ENCODE results near the gene MYMK. TPM values are rescaled to one million over a fixed set of nuclear protein-coding genes. Genes with fewer than 3 reads are reported as not detected.

MYMK gene
- total and polyA plus RNA-seq, 3 donors from 2014 or later, result 0.87 TPM; not detected in 2

DNA sequence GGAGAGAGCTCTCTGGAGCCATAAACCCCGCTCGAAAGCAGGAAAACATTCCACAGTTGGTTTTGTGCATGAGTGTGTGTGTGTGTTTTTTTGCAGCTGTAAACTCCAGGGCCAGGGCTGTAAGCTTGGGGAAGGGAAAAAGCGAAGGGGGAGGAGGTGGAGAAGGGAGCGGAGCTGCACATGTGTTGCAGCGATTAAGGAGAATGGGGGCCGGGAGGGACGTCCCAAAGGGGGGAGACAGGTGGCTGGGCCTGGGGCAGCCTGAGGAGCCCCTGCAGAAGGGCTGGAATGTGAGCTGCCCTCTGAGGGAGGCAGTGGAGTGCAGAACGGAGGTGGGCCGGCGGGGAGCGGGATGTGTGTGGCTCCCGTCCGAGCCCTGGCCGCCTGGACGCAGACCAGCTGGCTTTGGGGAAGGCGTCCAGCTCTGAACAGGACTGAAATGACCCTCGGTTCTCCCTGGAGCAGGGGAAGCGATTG, 2.7 kb upstream of the MYMK start:
- TF ChIP-seq, protein P1, sequence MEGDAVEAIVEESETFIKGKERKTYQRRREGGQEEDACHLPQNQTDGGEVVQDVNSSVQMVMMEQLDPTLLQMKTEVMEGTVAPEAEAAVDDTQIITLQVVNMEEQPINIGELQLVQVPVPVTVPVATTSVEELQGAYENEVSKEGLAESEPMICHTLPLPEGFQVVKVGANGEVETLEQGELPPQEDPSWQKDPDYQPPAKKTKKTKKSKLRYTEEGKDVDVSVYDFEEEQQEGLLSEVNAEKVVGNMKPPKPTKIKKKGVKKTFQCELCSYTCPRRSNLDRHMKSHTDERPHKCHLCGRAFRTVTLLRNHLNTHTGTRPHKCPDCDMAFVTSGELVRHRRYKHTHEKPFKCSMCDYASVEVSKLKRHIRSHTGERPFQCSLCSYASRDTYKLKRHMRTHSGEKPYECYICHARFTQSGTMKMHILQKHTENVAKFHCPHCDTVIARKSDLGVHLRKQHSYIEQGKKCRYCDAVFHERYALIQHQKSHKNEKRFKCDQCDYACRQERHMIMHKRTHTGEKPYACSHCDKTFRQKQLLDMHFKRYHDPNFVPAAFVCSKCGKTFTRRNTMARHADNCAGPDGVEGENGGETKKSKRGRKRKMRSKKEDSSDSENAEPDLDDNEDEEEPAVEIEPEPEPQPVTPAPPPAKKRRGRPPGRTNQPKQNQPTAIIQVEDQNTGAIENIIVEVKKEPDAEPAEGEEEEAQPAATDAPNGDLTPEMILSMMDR (IDR thresholded peaks at IDR 0.05), result no peak
- no peak for TF ChIP-seq POLR2A (IDR thresholded peaks at IDR 0.05)
- H3K36me3 ChIP-seq (ENCODE audit: low read depth, missing control alignments), result no peaks in the 10 kb centered on the region
- DNase-seq, result peak; percentile 61
- H3K4me1 ChIP-seq, result peaks cover 44% of the 10 kb centered on the region
- no peaks in the 10 kb centered on the region for H3K27me3 ChIP-seq
- H3K9me3 ChIP-seq, result no peaks in the 10 kb centered on the region
- no peak overlapping the region for H3K4me3 ChIP-seq
- WGBS, 2 donors, result 51 to 55% methylated on average over 16 to 18 of the region's 18 CpGs
- no peak overlapping the region for H3K27ac ChIP-seq
- intact Hi-C loops (cut with DNase I; ENCODE audit: low total_unique reads), result no loop called here

DNA sequence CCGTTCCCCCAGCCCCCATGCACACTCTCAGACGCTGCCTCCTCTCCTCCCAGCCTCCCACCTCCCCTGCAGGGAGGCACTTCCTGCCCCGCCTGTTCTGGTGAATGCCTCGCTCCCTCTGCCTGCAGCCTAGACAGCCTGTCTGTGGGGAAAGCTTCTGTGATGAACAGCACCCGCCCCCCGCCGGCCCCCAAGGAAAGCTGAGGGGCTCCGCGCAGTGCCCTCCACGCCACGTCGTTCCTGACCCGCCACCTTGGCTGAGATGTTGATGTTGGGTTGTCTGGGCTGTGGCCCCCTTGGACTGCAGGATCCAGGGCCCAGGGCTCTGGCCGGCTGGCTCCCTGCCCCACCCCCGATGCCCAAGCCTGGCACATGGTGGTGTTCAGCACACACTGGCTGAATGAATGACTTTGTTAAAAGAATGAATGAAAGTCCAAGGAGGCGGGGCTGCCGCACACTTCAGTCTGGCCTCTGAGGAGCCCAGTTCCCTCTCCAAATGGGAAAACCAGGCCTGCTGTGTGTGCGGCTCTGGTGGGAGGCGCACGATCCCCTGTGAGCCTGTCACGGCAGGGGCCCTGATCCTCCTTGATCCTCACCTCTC, 2.1 kb upstream of the MYMK start:
- no peaks in the 10 kb centered on the region for H3K9me3 ChIP-seq
- no peaks in the 10 kb centered on the region for H3K27me3 ChIP-seq
- no peak overlapping the region for H3K27ac ChIP-seq
- DNase-seq, result no peak
- intact Hi-C loops (cut with DNase I; ENCODE audit: low total_unique reads), result no loop called here
- 62 to 66% methylated on average over 12 to 21 of the region's 21 CpGs for WGBS, 2 donors
- H3K4me1 ChIP-seq, result peaks cover 44% of the 10 kb centered on the region
- TF ChIP-seq, protein P1 (IDR thresholded peaks at IDR 0.05), result no peak
- TF ChIP-seq POLR2A (IDR thresholded peaks at IDR 0.05), result no peak
- H3K36me3 ChIP-seq (ENCODE audit: low read depth, missing control alignments), result no peaks in the 10 kb centered on the region
- no peak overlapping the region for H3K4me3 ChIP-seq

DNA sequence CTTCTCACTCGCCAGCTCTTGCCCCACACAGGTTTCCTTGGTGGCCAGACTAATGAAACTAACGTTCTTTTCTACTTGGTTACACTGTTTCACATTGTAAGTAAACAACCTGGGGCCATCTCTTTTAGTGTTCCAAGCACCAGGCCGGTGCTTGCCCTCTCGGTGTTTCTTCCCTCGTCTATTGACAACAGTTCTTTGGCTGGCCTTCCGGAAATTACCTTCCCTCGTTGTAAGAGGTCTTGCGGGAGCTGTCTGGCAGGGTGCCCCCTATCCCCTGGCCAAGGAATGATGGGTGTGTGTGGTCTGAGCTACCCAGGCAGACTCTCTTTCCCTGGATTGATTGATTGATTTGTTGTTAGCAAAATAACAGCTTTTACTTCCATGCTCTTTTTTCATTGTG, 918 bp upstream of the MYMK start:
- Histone ChIP-seq H3K9me3 (no peaks in the 10 kb centered on the region), H3K4me3 (no peak overlapping the region), H3K27ac (no peak overlapping the region), H3K27me3 (no peaks in the 10 kb centered on the region), H3K4me1 (peaks cover 40% of the 10 kb centered on the region), H3K36me3 (ENCODE audit: low read depth, missing control alignments) (no peaks in the 10 kb centered on the region)
- DNase-seq, result no peak
- WGBS, 2 donors, result 54 to 60% methylated on average over 8 of the region's 8 CpGs
- TF ChIP-seq, protein P1 (IDR thresholded peaks at IDR 0.05), result no peak
- no peak for TF ChIP-seq POLR2A (IDR thresholded peaks at IDR 0.05)
- intact Hi-C loops (cut with DNase I; ENCODE audit: low total_unique reads), result no loop called here

DNA sequence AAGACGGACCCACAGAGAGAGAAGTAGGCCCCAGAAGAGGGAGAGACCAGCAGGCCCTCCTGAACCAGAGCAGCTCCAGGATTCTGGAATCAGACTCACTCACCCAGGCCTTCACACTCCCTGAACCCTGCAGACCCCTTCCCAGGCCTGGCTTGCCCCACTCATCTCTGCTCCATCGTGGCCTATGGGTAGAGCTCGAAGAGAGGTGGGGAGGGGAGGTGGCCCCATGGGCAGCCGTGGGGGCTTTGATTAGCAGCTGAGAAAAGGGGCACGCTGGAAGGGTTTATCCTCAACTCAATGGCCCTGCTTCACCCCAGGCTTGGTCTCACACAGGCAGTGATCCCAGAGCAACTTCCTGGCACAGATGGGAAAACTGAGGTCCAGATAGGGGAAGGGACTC, 613 bp downstream of the MYMK start:
- H3K9me3 ChIP-seq, result no peaks in the 10 kb centered on the region
- intact Hi-C loops (cut with DNase I; ENCODE audit: low total_unique reads), result no loop called here

More for the DNA sequence above, 613 bp downstream of the MYMK start:
- H3K4me3 ChIP-seq, result no peak overlapping the region
- WGBS, 2 donors, result 92 to 100% methylated on average over 5 of the region's 5 CpGs
- no peak for DNase-seq
- H3K36me3 ChIP-seq (ENCODE audit: low read depth, missing control alignments), result no peaks in the 10 kb centered on the region
- peaks cover 36% of the 10 kb centered on the region for H3K4me1 ChIP-seq
- no peak overlapping the region for H3K27ac ChIP-seq
- TF ChIP-seq, protein P1 (IDR thresholded peaks at IDR 0.05), result no peak
- TF ChIP-seq POLR2A (IDR thresholded peaks at IDR 0.05), result no peak
- no peaks in the 10 kb centered on the region for H3K27me3 ChIP-seq
